ENCODE measurements around the gene CATSPERE. TPM values are rescaled to one million over a fixed set of nuclear protein-coding genes. Genes with fewer than 3 reads are reported as not detected.

CATSPERE gene
- total RNA-seq, 1 donor: 0.54 TPM

DNA sequence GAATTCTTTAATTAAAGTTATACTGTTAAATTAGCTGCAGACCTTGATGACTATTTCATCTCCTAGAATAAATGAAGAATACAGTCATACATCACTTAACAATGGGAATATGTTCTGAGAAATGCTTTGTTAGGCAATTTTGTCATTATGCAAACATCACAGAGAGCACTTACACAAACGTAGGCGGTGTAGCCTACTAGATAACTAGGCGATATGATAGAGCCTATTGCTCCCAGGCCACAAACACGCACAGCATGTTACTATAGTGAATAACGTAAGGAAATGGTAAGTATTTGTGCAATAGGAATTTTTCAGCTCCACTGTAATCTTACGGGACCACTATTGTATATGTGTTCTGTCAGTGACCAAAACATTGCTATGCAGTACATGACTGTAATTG is 154.2 kb downstream of the CATSPERE start:
- no peak for DNase-seq (ENCODE audit: low read depth in 2 of 3, low spot score in 2 of 3)

- no peak for DNase-seq (ENCODE audit: low read depth in 2 of 3, low spot score in 2 of 3)
These were observed 165.6 kb downstream of the CATSPERE start for GRCh38 chr1:244626709-244627108.

DNA sequence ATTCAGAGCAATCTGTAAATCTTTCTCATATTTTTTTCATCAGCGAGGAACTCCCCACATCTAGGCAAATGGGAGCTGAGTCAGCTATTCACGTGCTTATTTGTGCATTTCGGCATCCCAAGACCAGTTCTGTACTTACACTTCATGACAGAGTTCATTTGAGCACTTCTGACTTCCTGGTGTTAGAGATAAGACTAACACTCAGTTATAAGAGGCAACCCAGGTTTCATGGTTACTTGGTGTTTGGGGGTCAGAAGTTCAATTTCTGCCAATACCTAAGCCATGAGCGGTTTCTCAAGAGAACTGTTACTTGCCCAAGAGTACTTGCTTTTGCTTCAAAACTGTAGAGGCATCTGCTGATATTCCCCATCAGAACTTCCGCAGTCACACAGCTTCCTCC is 167.7 kb downstream of the CATSPERE start:
- DNase-seq (ENCODE audit: low read depth in 2 of 3, low spot score in 2 of 3): no peak

GRCh38 chr1:244633140-244633539 is 172.1 kb downstream of the CATSPERE start:
- DNase-seq (ENCODE audit: low read depth in 2 of 3, low spot score in 2 of 3): no peak

GRCh38 chr1:244634546-244634945 is 173.5 kb downstream of the CATSPERE start:
- no peak for DNase-seq (ENCODE audit: low read depth in 2 of 3, low spot score in 2 of 3)

DNA sequence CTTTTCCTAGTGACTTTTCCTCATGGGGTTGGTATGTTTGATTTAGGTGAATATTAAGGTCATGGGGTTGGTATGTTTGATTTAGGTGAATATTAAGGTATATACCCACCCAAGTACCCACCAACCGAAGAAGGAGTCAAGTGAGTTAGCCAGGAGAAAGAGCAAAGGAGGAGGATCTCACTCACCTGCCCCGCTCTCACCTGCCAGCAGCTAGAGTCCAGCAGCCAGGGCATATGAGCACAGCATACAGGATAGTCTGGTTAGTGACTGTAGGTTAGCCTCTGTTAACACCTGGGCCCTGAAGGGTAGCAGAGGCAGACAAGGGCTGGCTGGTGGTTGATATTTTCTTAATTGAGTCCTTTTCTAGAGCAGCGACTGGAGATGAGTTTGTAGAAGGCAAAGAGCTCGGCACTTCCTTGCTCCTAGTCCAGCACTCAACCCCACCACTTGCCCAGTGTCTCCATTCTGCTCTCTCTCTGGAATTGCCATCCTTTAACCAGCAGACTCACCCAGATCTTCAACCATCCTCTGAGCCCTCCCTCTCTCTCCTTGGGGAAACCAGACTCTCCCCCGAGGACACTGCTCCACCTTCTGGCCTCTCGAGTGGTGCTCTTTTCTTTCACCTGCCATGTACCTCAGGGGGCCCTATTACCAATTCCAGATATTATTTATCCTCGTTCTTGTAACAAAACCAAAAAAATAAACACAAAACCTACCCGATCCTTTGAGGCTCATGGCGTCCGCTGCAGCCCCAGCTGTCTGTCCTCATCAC is 175.6 kb downstream of the CATSPERE start:
- no peak for DNase-seq (ENCODE audit: low read depth in 2 of 3, low spot score in 2 of 3)

DNA sequence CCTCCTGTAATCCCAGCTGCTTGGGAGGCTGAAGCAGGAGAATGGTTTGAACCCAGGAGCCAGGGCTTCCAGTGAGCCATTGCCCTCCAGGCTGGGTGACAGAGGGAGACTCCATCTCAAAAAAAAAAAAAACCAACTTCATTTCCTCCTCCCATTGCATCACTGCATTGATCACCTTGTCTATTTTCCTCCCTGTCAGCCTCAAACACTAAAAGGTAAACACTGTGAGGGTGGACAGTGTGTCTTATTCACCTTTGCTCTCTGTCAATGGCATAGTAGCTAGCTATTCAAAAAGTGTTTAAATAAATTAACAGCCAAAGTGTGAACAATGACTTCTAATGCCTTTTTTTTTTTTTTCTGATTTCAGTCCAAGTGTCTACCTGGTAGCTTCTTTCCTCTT is 178.5 kb downstream of the CATSPERE start:
- no peak for DNase-seq (ENCODE audit: low read depth in 2 of 3, low spot score in 2 of 3)

DNA sequence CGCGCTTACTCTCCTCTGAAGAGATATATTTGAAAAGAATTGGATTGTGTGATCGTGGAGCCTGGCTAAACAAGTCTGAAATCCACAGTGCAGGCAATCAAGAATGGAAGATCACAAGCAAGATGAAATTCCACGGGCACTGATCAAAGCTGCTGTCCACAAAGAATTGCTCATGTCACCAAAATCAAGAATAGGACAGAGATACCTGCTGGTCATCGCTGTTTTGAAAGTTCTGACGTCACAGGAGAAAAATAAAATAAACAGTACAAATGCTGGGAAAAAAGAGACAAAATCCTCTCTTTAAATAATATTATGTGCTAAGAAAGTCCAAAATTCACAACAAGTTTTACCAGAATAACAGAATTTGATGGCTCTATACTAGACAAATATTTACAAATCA is 179.8 kb downstream of the CATSPERE start:
- DNase-seq (ENCODE audit: low read depth in 2 of 3, low spot score in 2 of 3): no peak

- no peak for DNase-seq (ENCODE audit: low read depth in 2 of 3, low spot score in 2 of 3)
These were observed 181.5 kb downstream of the CATSPERE start for GRCh38 chr1:244642526-244642925.

GRCh38 chr1:244642988-244643387 is 181.9 kb downstream of the CATSPERE start:
- DNase-seq (ENCODE audit: low read depth in 2 of 3, low spot score in 2 of 3): no peak

DNA sequence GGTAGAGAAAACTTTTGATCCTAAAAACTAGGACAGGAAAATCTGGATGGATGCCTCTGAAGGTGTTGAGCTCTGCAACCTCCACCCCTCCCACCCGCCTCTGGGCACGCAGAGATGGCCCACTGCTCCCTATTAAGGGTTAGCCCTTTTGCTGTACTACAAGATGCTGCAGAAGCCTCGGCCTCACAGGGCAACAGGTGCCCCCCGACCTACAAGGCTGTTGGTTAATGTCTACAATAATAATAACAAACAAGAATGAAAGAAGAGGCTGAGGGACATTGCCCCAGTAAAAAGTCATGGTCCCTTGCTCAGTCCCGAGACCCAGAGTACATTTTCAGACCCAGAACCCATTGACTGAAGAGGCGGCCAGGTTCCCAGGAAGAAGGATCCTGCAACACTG is 184.3 kb downstream of the CATSPERE start:
- DNase-seq (ENCODE audit: low read depth in 2 of 3, low spot score in 2 of 3): no peak

- no peak for DNase-seq (ENCODE audit: low read depth in 2 of 3, low spot score in 2 of 3)
These were observed 184.8 kb downstream of the CATSPERE start for GRCh38 chr1:244645890-244646289.

DNA sequence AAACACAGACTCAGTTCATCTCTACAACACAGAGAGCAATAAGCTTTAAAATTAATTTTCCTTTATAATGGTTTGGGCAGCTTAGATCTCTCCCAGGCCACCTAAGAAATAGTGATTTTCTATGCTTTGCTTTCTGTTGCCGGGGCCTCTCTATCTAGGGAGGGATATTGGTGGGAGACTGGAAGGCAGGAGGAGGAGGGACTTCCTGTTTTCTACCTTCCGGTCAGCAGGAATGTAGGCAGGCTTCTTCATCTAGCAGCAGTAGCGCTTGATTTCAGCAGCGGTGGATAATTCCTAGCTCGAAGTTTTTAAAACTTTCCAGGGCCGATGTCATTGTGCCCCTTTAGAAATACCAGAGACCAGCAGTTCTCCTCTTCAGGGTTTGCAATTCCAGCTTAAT is 186.7 kb downstream of the CATSPERE start:
- no peak for DNase-seq (ENCODE audit: low read depth in 2 of 3, low spot score in 2 of 3)

DNA sequence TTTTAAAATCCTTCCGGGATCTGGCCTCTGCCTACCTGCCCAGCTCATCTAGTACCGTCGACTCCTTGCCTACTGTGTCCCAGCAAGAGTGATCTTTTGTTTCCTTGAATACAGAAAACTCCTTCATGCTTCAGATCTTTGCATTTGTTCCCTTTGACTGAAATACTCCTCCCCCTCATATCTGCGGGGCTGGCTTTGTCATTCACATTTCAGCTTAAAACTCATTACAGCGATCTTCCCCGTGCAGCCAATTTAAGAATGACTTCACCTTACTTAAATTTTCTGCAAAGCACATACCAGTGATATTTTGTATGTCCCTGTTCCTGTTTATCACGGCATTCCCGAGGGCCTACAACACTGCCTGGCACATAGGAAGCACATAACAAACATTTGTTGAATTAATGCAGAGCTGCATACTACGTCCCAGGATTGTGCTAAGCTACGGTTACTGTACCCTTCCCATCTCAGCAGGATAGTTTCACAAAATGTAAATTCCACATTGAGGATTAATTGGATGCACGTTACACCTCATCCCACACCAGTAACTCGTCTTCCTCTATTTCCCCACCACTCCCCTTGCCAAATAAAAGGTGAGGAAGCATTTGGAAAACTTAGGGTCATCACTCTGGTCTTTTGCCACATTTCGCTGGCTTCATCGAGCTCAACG is 191.0 kb downstream of the CATSPERE start:
- DNase-seq (ENCODE audit: low read depth in 2 of 3, low spot score in 2 of 3): no peak

GRCh38 chr1:244652623-244653438 is 191.8 kb downstream of the CATSPERE start, which contains the start of gene DESI2:
DESI2 (plus strand) TSS chr1:244653126; CDS start chr1:244653314, 188 bp downstream.
- peak; percentile 94 to 99 (median 99) for DNase-seq (ENCODE audit: low read depth in 2 of 3, low spot score in 2 of 3)

- no peak for DNase-seq (ENCODE audit: low read depth in 2 of 3, low spot score in 2 of 3)
These were observed 192.5 kb downstream of the CATSPERE start for GRCh38 chr1:244653439-244654107.

DNA sequence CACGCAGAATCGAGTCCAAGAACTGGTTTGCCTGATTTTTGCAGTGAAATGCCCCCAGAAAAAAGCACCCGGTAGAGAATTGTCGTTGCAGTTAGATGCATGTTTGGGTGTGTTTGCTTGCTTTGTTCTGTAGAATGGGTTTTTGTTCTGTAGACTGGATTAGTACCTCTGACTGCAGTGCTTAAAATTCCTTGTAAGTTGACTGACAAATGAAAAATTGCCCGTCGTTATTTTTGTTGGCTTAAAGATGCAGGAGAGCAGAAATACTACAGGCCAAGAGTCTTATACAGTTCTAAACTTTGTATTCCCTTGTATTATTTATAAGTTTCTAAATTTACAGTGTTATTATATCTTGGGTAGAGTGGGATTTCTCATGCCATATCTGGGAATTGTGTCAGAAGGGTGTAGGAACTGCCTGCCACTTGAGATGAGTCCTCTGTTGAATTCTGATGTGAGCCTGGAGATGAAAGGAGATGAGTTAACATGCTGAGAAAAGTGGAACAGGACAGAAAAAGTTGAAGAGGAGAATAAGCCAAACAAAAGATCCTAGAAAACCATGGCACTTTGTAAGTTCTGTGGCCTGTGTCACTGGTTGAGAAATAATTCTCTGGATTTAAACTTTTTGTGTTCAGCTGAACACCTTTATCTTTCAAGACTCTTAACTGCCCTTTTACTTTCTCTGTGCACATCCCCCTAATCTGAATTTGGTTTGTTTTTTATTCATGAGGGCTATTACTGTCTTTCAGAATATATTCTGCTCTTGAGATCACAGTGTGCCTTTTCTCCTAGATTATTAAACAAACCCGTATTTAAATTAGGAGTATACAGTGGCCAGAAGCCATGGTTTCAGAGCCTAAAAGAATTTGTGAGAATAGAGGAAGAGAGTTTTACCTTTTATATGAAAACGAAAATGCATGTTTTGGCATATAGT is 193.3 kb downstream of the CATSPERE start:
- DNase-seq (ENCODE audit: low read depth in 2 of 3, low spot score in 2 of 3): no peak

- DNase-seq (ENCODE audit: low read depth in 2 of 3, low spot score in 2 of 3): no peak
These were observed 194.1 kb downstream of the CATSPERE start for GRCh38 chr1:244655186-244655585.

- DNase-seq (ENCODE audit: low read depth in 2 of 3, low spot score in 2 of 3): no peak
These were observed 196.3 kb downstream of the CATSPERE start for GRCh38 chr1:244657421-244657820.

DNA sequence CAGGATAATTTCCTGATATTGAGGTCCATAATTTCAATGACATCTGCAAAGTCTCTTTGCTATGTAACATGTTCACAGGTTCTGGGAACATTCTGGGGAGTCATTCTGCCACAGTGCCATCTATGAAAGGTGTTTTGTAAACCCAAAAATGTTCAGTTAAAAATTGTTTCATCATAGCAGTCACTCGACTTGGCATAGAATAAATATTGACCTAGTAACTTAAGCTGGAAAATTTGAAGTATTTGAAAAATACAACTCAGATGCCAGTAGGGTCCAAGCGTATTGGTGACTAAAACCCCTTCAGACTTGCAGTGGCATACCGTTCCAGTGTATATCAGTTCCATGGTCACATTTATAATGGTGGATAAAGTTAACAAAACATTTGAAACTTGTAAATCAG is 198.6 kb downstream of the CATSPERE start:
- no peak for DNase-seq (ENCODE audit: low read depth in 2 of 3, low spot score in 2 of 3)
